Astrocyte (in vitro differentiated cells and primary cell): ENCODE data around the gene FAM163A.

Experiments
- EZH2 ChIP-seq: IDR thresholded peaks from 2 replicates; pipeline ENCODE4 v1.6.1; 2012; ENCODE audit warnings: mild to moderate bottlenecking, low read length, inconsistent platforms; ENCODE audit not compliant: insufficient read depth
- TF ChIP-seq, protein P1 (sequence below): IDR thresholded peaks from 2 replicates; pipeline ENCODE4 v1.5.1; 2011; ENCODE audit warnings: low read depth, mild to moderate bottlenecking, inconsistent platforms, low read length, moderate library complexity; ENCODE audit not compliant: insufficient read depth

DNA sequence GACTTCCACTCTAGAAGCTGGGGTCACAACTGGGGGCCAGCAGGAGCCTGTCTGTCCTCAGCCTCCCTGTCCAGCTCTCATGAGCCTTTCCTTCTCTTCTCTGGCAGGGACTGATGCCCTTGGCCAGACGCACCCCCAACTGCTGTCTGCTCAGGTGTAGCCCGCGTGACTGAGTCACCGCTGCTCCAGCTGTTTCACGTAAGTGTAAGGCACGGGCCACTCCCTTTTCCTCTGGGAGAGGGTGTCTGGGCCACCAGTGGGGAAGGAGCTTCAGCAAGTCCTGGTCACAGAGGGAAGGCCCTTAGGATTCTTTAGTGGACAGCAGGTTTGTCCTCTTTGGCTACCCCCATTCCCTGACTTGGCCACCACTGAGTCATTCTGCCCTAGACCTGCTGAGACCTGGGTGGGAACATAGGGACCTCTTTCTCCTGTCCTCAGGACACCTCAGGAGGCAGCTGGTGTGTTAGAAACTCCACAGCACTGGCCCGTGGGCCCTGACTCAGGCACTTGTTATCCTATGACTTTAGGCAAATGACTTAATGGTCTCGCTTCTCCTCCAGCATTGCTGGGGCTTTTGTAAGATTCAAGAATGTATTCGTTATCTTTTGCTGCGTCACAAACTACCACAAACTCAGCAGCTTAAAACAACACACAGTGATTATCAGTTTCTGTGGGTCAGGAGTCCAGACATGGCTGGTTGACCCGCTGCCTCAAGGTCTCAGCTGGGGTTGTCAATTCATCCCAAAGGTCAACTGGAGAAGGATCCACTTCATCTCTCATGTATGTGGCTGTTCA, 64.8 kb downstream of the FAM163A start:
- TF ChIP-seq, protein P1, sequence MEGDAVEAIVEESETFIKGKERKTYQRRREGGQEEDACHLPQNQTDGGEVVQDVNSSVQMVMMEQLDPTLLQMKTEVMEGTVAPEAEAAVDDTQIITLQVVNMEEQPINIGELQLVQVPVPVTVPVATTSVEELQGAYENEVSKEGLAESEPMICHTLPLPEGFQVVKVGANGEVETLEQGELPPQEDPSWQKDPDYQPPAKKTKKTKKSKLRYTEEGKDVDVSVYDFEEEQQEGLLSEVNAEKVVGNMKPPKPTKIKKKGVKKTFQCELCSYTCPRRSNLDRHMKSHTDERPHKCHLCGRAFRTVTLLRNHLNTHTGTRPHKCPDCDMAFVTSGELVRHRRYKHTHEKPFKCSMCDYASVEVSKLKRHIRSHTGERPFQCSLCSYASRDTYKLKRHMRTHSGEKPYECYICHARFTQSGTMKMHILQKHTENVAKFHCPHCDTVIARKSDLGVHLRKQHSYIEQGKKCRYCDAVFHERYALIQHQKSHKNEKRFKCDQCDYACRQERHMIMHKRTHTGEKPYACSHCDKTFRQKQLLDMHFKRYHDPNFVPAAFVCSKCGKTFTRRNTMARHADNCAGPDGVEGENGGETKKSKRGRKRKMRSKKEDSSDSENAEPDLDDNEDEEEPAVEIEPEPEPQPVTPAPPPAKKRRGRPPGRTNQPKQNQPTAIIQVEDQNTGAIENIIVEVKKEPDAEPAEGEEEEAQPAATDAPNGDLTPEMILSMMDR, result no peak
- TF ChIP-seq EZH2, result no peak
